Epithelial cell of proximal tubule (primary cell): Measurements from ENCODE around the gene PRKCQ. TPM values are rescaled to one million over a fixed set of nuclear protein-coding genes. Genes with fewer than 3 reads are reported as not detected.

ENCODE experiments used
- DNase-seq: peaks from one replicate; pipeline ENCODE4 v3.0.0-alpha.2; 2011; ENCODE audit warnings: low read depth
- H3K4me3 ChIP-seq: 2 replicates; pipeline ENCODE4 v1.5.1; 2011; ENCODE audit warnings: low read depth, mild to moderate bottlenecking, low read length
- total RNA-seq: library from RNA; depleted of rRNA; stranded (reverse); fragments of >200 nt; gene quantifications from 2 replicates; pipeline ENCODE4 v1.2.3, GENCODE V29; 2015
- TF ChIP-seq, protein P1 (sequence below): conservative IDR thresholded peaks from 2 replicates; pipeline ENCODE4 v1.5.1; 2012; ENCODE audit warnings: low read depth, mild to moderate bottlenecking, low read length

Gene PRKCQ
- total RNA-seq, 1 donor from 2014 or later: 6.8 TPM

DNA sequence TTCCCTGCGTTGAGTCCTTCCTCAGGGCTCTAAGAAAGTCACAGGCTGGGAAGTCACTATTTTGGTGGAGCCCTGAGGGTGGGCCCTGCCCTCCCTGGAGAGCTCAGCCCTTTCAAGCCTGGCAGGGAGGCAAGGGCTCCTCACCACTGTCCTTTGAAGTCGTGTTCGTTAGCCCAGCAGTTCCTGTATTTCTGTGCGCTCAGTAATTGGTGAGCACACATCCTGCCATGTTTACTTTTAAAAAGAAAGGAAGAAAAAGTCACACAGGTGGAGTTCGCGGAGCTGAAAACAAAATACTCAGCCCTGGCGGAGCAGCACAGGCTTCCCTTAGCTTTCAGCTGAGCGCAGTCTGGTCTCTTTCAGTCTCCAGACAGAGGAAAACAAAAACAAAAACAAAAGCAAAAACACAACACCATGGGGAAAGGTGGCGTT is 37.1 kb downstream of the PRKCQ start:
- TF ChIP-seq, protein P1, sequence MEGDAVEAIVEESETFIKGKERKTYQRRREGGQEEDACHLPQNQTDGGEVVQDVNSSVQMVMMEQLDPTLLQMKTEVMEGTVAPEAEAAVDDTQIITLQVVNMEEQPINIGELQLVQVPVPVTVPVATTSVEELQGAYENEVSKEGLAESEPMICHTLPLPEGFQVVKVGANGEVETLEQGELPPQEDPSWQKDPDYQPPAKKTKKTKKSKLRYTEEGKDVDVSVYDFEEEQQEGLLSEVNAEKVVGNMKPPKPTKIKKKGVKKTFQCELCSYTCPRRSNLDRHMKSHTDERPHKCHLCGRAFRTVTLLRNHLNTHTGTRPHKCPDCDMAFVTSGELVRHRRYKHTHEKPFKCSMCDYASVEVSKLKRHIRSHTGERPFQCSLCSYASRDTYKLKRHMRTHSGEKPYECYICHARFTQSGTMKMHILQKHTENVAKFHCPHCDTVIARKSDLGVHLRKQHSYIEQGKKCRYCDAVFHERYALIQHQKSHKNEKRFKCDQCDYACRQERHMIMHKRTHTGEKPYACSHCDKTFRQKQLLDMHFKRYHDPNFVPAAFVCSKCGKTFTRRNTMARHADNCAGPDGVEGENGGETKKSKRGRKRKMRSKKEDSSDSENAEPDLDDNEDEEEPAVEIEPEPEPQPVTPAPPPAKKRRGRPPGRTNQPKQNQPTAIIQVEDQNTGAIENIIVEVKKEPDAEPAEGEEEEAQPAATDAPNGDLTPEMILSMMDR: no peak
- no peak for DNase-seq
- H3K4me3 ChIP-seq: no peak overlapping the region

DNA sequence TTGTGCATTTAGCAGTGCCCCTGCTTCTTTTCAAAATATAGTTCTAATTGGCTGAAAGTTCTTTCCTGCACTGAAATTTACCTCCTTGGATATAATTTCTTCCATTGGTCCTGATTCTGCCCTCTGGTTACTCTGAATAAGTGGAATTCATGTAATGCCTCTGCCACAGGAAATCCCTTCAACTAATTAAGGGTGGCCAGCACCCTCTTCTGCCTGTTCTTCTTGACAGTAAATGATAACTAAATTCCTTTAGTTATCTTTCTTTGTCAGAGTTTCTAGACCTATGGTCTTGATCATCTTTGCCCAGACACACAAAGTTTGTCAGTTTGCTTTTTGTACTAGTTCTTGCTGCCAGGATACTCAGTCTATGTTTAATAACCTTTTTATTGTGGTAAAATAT is 40.2 kb downstream of the PRKCQ start:
- no peak for DNase-seq
- no peak overlapping the region for H3K4me3 ChIP-seq
- TF ChIP-seq, protein P1: no peak

DNA sequence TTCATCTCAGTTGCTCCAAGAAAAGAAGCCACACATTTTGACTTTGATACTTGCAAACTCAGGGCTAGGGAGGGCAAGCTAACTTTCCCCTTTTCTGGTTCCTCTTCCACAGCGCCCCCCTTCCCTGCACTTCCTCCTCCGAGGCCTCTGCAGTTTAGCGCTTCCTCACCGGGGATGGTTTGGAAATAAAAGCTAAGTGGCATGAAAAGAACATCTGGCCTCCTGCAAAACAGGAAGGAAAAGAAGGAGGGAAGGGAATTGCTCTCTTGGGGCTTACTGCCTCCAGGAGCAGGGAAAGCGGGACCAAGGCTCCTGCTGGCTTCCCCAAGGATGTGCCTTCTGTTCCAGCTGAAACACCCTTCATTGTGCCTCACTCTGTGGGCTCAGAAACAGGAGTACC is 42.3 kb downstream of the PRKCQ start:
- DNase-seq: no peak
- TF ChIP-seq, protein P1: no peak
- no peak overlapping the region for H3K4me3 ChIP-seq

DNA sequence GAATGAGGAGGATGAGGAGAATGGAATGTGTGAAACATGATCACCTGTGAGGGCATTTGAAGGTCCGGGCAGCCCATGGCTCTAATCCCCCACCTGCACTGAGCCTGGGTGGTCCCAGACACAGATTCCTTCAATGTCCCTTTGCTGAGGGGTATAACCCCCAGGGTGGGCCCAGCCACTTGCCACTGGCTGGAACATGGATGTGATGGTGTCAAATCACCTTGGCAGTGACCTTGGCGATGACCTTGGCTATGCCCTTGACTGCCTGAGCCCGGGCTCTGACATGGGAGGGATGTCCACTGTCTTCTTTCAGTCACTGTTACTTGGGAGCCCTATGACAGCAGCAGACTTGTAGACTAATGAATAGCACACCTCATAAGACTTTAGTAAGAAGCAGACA is 44.0 kb downstream of the PRKCQ start:
- DNase-seq: no peak
- H3K4me3 ChIP-seq: no peak overlapping the region
- TF ChIP-seq, protein P1: no peak

DNA sequence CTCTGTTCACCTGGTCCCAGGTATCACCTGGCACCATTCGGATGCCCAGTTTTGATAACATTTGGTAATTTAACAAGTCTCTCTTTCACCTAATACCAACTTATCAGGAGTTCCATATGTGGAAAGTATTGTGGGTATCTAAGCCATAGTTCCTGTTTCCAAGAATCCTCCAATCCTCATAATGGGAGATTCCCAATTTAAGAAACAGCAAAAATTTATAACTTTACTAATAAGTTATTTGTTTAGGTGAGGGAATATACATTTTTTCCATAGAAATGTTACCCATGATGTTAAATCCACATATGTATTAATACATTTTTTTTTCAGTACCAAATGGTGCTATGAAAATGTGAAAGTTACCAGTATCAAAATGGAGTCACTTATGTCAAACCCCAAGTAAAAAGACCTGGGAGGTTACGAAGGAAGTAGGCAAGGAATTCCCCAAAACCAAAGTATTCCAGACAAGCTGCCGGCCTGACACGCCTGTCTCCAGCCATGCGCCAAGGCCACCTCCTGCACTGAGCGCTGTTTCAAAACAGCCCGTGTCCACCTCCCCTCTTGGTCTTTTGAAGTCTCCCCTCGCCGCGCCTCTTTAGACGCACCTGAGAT is 44.8 kb downstream of the PRKCQ start:
- H3K4me3 ChIP-seq: no peak overlapping the region
- no peak for DNase-seq
- TF ChIP-seq, protein P1: no peak

DNA sequence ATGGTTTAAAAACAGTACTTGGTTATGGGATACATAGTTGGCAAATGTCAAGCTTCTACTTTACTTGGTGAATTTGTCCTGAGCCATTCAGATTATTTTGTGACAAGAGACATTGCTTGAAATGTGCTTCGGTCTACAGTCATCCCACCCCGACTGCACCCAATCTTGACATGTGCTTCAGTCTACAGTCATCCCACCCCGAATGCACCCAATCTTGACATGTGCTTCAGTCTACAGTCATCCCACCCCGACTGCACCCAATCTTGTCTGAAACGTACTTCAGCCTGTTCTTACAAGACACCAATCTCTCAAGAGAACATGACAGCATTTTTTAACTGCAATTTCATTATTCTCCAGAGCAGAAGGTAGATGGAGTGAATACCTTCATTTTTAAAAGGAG is 47.8 kb downstream of the PRKCQ start:
- TF ChIP-seq, protein P1: no peak
- DNase-seq: no peak
- no peak overlapping the region for H3K4me3 ChIP-seq

DNA sequence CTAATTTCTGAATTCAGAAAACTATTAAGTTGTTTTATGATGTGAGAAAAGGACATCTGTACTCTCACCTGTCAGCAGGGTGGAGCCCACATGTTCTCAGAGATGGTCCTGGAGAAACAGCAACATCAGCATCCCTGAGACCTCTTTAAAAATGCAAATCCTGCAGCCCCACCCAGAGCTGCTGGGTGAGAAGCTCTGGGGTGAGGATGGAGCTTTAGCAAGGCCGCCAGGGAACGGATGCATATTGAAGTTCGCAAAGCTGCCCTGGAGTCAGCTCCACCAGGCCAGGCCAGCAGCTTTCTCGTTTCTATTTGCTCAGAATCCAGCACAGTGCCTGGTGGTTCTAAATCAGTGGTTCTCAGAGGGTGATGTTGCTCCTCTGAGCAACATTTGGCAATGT is 49.1 kb downstream of the PRKCQ start:
- TF ChIP-seq, protein P1: no peak
- no peak for DNase-seq
- no peak overlapping the region for H3K4me3 ChIP-seq
